ENCODE data around the gene XYLT1. TPM values are rescaled to one million over a fixed set of nuclear protein-coding genes. Genes with fewer than 3 reads are reported as not detected.
"Not testable (repeated sequence)": the region's sequence is repeated elsewhere in the genome, so short reads cannot be mapped to it uniquely, and the experiment has no call there.

The XYLT1 gene
- total RNA-seq, 2 experiments from 2014 or later = 59.4 to 60.4 TPM

GRCh38 chr16:17336530-17336900, 134.2 kb downstream of the XYLT1 start:
- Mint-ChIP-seq H3K9me3 (ENCODE audit: insufficient read depth) (no peaks in the 10 kb centered on the region), H3K4me3 (no peak overlapping the region), H3K27ac (peak overlapping the region; percentile 26), H3K27me3 (ENCODE audit: low read depth) (no peaks in the 10 kb centered on the region), H3K4me1 (ENCODE audit: low read depth) (peaks cover 69% of the 10 kb centered on the region), H3K36me3 (ENCODE audit: low read depth) (peaks cover 46% of the 10 kb centered on the region)
- CTCF ChIA-PET = no interaction called here
- POLR2A ChIA-PET = no interaction called here
- ATAC-seq (no peak), DNase-seq (no peak)

- CTCF ChIA-PET = interaction anchor here (1.1 kb wide), 1 partner anchor 131 kb away, joined by 4 read pairs; no protein-coding TSS in a partner anchor
- Mint-ChIP-seq H3K4me1 (ENCODE audit: low read depth) (peaks cover 64% of the 10 kb centered on the region), H3K27ac (peak overlapping the region; percentile 13), H3K36me3 (ENCODE audit: low read depth) (peaks cover 46% of the 10 kb centered on the region), H3K27me3 (ENCODE audit: low read depth) (no peaks in the 10 kb centered on the region), H3K9me3 (ENCODE audit: insufficient read depth) (no peaks in the 10 kb centered on the region), H3K4me3 (no peak overlapping the region)
- POLR2A ChIA-PET = interaction anchor here (0.8 kb wide), 1 partner anchor 132 kb away, joined by 3 read pairs; no protein-coding TSS in a partner anchor
- no peak for ATAC-seq
- DNase-seq = no peak
Measured at GRCh38 chr16:17335826-17336529, 134.8 kb downstream of the XYLT1 start.

- ChIA-PET POLR2A (interaction anchor here (0.8 kb wide), 1 partner anchor 132 kb away, joined by 3 read pairs; no protein-coding TSS in a partner anchor), CTCF (interaction anchor here (1.1 kb wide), 1 partner anchor 132 kb away, joined by 4 read pairs; no protein-coding TSS in a partner anchor)
- H3K4me3 Mint-ChIP-seq; H3K27ac Mint-ChIP-seq; DNase-seq; H3K27me3 Mint-ChIP-seq (ENCODE audit: low read depth); H3K9me3 Mint-ChIP-seq (ENCODE audit: insufficient read depth); ATAC-seq: not testable (repeated sequence)
- Mint-ChIP-seq H3K4me1 (ENCODE audit: low read depth) (peaks cover 58% of the 10 kb centered on the region), H3K36me3 (ENCODE audit: low read depth) (peaks cover 44% of the 10 kb centered on the region)
Measured at GRCh38 chr16:17335406-17335805, 135.4 kb downstream of the XYLT1 start.

- ChIA-PET POLR2A (no interaction called here), CTCF (no interaction called here)
- Mint-ChIP-seq H3K4me1 (ENCODE audit: low read depth) (peaks cover 55% of the 10 kb centered on the region), H3K36me3 (ENCODE audit: low read depth) (peaks cover 39% of the 10 kb centered on the region), H3K27ac (no peak overlapping the region), H3K9me3 (ENCODE audit: insufficient read depth) (no peaks in the 10 kb centered on the region), H3K27me3 (ENCODE audit: low read depth) (no peaks in the 10 kb centered on the region), H3K4me3 (no peak overlapping the region)
- DNase-seq (no peak), ATAC-seq (no peak)
Measured at GRCh38 chr16:17334096-17334495, 136.7 kb downstream of the XYLT1 start.

- H3K4me3 Mint-ChIP-seq = no peak overlapping the region
- H3K27me3 Mint-ChIP-seq (ENCODE audit: low read depth) = no peaks in the 10 kb centered on the region
- no peak for DNase-seq
- POLR2A ChIA-PET = no interaction called here
- CTCF ChIA-PET = interaction anchor here (0.8 kb wide), 1 partner anchor 9 kb away, joined by 3 read pairs; no protein-coding TSS in a partner anchor
- H3K36me3 Mint-ChIP-seq (ENCODE audit: low read depth) = peaks cover 40% of the 10 kb centered on the region
- ATAC-seq = no peak
- H3K4me1 Mint-ChIP-seq (ENCODE audit: low read depth) = peaks cover 53% of the 10 kb centered on the region
- H3K27ac Mint-ChIP-seq = no peak overlapping the region
- no peaks in the 10 kb centered on the region for H3K9me3 Mint-ChIP-seq (ENCODE audit: insufficient read depth)
Measured at GRCh38 chr16:17333229-17333628, 137.5 kb downstream of the XYLT1 start.

- Mint-ChIP-seq H3K4me1 (ENCODE audit: low read depth) (peaks cover 49% of the 10 kb centered on the region), H3K27ac (peak overlapping the region; percentile 7), H3K9me3 (ENCODE audit: insufficient read depth) (no peaks in the 10 kb centered on the region), H3K36me3 (ENCODE audit: low read depth) (peaks cover 43% of the 10 kb centered on the region), H3K4me3 (no peak overlapping the region), H3K27me3 (ENCODE audit: low read depth) (no peaks in the 10 kb centered on the region)
- ATAC-seq (no peak), DNase-seq (no peak)
- ChIA-PET CTCF (no interaction called here), POLR2A (no interaction called here)
Measured at GRCh38 chr16:17331991-17332390, 138.8 kb downstream of the XYLT1 start.

- no peak overlapping the region for H3K27ac Mint-ChIP-seq
- peaks cover 41% of the 10 kb centered on the region for H3K4me1 Mint-ChIP-seq (ENCODE audit: low read depth)
- ChIA-PET CTCF (no interaction called here), POLR2A (no interaction called here)
- ATAC-seq (no peak), DNase-seq (no peak)
- no peaks in the 10 kb centered on the region for H3K27me3 Mint-ChIP-seq (ENCODE audit: low read depth)
- no peaks in the 10 kb centered on the region for H3K9me3 Mint-ChIP-seq (ENCODE audit: insufficient read depth)
- no peak overlapping the region for H3K4me3 Mint-ChIP-seq
- H3K36me3 Mint-ChIP-seq (ENCODE audit: low read depth) = peaks cover 41% of the 10 kb centered on the region
Measured at GRCh38 chr16:17331071-17331607, 139.6 kb downstream of the XYLT1 start.

- ATAC-seq (no peak), DNase-seq (no peak)
- ChIA-PET CTCF (no interaction called here), POLR2A (no interaction called here)
- no peaks in the 10 kb centered on the region for H3K27me3 Mint-ChIP-seq (ENCODE audit: low read depth)
- H3K4me1 Mint-ChIP-seq (ENCODE audit: low read depth) = peaks cover 39% of the 10 kb centered on the region
- no peak overlapping the region for H3K27ac Mint-ChIP-seq
- H3K4me3 Mint-ChIP-seq = no peak overlapping the region
- H3K36me3 Mint-ChIP-seq (ENCODE audit: low read depth) = peaks cover 42% of the 10 kb centered on the region
- H3K9me3 Mint-ChIP-seq (ENCODE audit: insufficient read depth) = no peaks in the 10 kb centered on the region
Measured at GRCh38 chr16:17330044-17330443, 140.7 kb downstream of the XYLT1 start.

GRCh38 chr16:17329391-17329790, 141.4 kb downstream of the XYLT1 start:
- no peak for DNase-seq
- CTCF ChIA-PET = no interaction called here
- no peak overlapping the region for H3K4me3 Mint-ChIP-seq
- no peak overlapping the region for H3K27ac Mint-ChIP-seq
- H3K27me3 Mint-ChIP-seq (ENCODE audit: low read depth) = no peaks in the 10 kb centered on the region
- peaks cover 41% of the 10 kb centered on the region for H3K36me3 Mint-ChIP-seq (ENCODE audit: low read depth)
- ATAC-seq = no peak
- POLR2A ChIA-PET = no interaction called here
- peaks cover 40% of the 10 kb centered on the region for H3K4me1 Mint-ChIP-seq (ENCODE audit: low read depth)
- no peaks in the 10 kb centered on the region for H3K9me3 Mint-ChIP-seq (ENCODE audit: insufficient read depth)

- Mint-ChIP-seq H3K27me3 (ENCODE audit: low read depth) (no peaks in the 10 kb centered on the region), H3K27ac (no peak overlapping the region), H3K4me3 (no peak overlapping the region), H3K36me3 (ENCODE audit: low read depth) (peaks cover 41% of the 10 kb centered on the region), H3K9me3 (ENCODE audit: insufficient read depth) (no peaks in the 10 kb centered on the region), H3K4me1 (ENCODE audit: low read depth) (peaks cover 37% of the 10 kb centered on the region)
- ChIA-PET CTCF (no interaction called here), POLR2A (no interaction called here)
- ATAC-seq (no peak), DNase-seq (no peak)
Measured at GRCh38 chr16:17328932-17329331, 141.8 kb downstream of the XYLT1 start.

- no peak for ATAC-seq
- Mint-ChIP-seq H3K4me1 (ENCODE audit: low read depth) (peaks cover 37% of the 10 kb centered on the region), H3K27me3 (ENCODE audit: low read depth) (no peaks in the 10 kb centered on the region), H3K27ac (no peak overlapping the region), H3K9me3 (ENCODE audit: insufficient read depth) (no peaks in the 10 kb centered on the region), H3K36me3 (ENCODE audit: low read depth) (peaks cover 48% of the 10 kb centered on the region), H3K4me3 (no peak overlapping the region)
- ChIA-PET POLR2A (no interaction called here), CTCF (interaction anchor here (0.6 kb wide), 1 partner anchor 137 kb away, joined by 4 read pairs; no protein-coding TSS in a partner anchor)
- no peak for DNase-seq
Measured at GRCh38 chr16:17327664-17328335, 143.0 kb downstream of the XYLT1 start.

- no peak overlapping the region for H3K27ac Mint-ChIP-seq
- H3K4me3 Mint-ChIP-seq = no peak overlapping the region
- DNase-seq = no peak
- no peaks in the 10 kb centered on the region for H3K27me3 Mint-ChIP-seq (ENCODE audit: low read depth)
- ChIA-PET POLR2A (no interaction called here), CTCF (interaction anchor here (1.6 kb wide), 1 partner anchor 39 kb away, joined by 3 read pairs; no protein-coding TSS in a partner anchor)
- no peaks in the 10 kb centered on the region for H3K9me3 Mint-ChIP-seq (ENCODE audit: insufficient read depth)
- peaks cover 36% of the 10 kb centered on the region for H3K4me1 Mint-ChIP-seq (ENCODE audit: low read depth)
- no peak for ATAC-seq
- peaks cover 50% of the 10 kb centered on the region for H3K36me3 Mint-ChIP-seq (ENCODE audit: low read depth)
Measured at GRCh38 chr16:17325476-17326143, 145.2 kb downstream of the XYLT1 start.

Data from activated CD8-positive, alpha-beta T cell treated with anti-CD3 and anti-CD28 coated beads, Interleukin-2, amount 10 ng/mL, durations not matched to agents 7 days and 5 days (primary cell).